A549 (cell line): Measurements from ENCODE around the gene PTH2R. TPM values are rescaled to one million over a fixed set of nuclear protein-coding genes. Genes with fewer than 3 reads are reported as not detected.
"Not testable (repeated sequence)": the region's sequence is repeated elsewhere in the genome, so short reads cannot be mapped to it uniquely, and the experiment has no call there.

Experiments
- ATAC-seq, 2 experiments: fragments of 200-7000 bp in 1 of 2; fragments of >200 bp in 1 of 2; cut with Nextera tagmentation in 1 of 2; cut with Tn5 transposase in 1 of 2; 3 replicates each; pipeline versions ENCODE4 v1.8.0 to v1.9.1; 2018 to 2020; ENCODE audit warnings: mild to moderate bottlenecking in 1 of 2, moderate library complexity in 1 of 2
- CTCF ChIA-PET: fragments of 300-600 bp; sonication (Branson Sonifier 250); formaldehyde crosslinking; extraction: SDS; loops from one replicate; lab custom pipeline; 2021; ENCODE audit warnings: antibody characterized with exemption, inconsistent platforms; lab: Yijun Ruan, JAX
- POLR2A ChIA-PET: fragments of 350-600 bp; formaldehyde crosslinking; extraction: SDS; loops from one replicate; lab custom pipeline; 2021; ENCODE audit warnings: antibody characterized with exemption, inconsistent platforms; lab: Yijun Ruan, JAX
- DNase-seq, 2 experiments: peaks; one replicate each; pipeline versions ENCODE4 v3.0.0 to v3.0.0-alpha.2; 2011 to 2016; ENCODE audit warnings: low read depth in 1 of 2, low spot score in 1 of 2
- FAIRE-seq: peaks from 2 replicates; lab custom pipeline; 2011; peaks lifted over from hg19 to GRCh38; lab: Jason Lieb, UNC
- H3K27ac ChIP-seq, 2 experiments: fragments of >200 bp; sonication (Bioruptor Twin); formaldehyde crosslinking; 3 replicates each; pipeline ENCODE4 v1.5.1; 2016 to 2017
- H3K4me1 ChIP-seq: fragments of >200 bp; sonication (Bioruptor Twin); formaldehyde crosslinking; 3 replicates; pipeline ENCODE4 v1.6.1; 2016
- H3K4me2 ChIP-seq: fragments of >200 bp; sonication (Bioruptor Twin); formaldehyde crosslinking; 3 replicates; pipeline ENCODE4 v1.6.1; 2016
- H3K4me3 ChIP-seq: fragments of >200 bp; sonication (Bioruptor Twin); formaldehyde crosslinking; 3 replicates; pipeline ENCODE4 v1.5.1; 2016
- H3K9me3 ChIP-seq: fragments of >200 bp; sonication (Bioruptor Twin); formaldehyde crosslinking; 3 replicates; pipeline ENCODE4 v1.6.1; 2016
- BHLHE40 ChIP-seq: IDR thresholded peaks from 2 replicates; pipeline ENCODE4 v1.6.1; 2012; ENCODE audit warnings: low read depth, low read length, inconsistent platforms
- CBX2 ChIP-seq: fragments of 200-600 bp; sonication (generic); IDR thresholded peaks from 2 replicates; pipeline ENCODE4 v1.6.1; 2016; ENCODE audit warnings: low read depth, mild to moderate bottlenecking, borderline replicate concordance
- CHD4 ChIP-seq: fragments of 200-600 bp; sonication (generic); IDR thresholded peaks from 2 replicates; pipeline ENCODE4 v1.6.1; 2016; ENCODE audit warnings: antibody characterized with exemption, mild to moderate bottlenecking, borderline replicate concordance
- E2F6 ChIP-seq: IDR thresholded peaks from 2 replicates; pipeline ENCODE4 v1.6.1; 2012; ENCODE audit warnings: low read depth, borderline replicate concordance
- EHMT2 ChIP-seq: fragments of 200-600 bp; sonication (generic); IDR thresholded peaks from 2 replicates; pipeline ENCODE4 v1.6.1; 2016; ENCODE audit warnings: antibody characterized with exemption, low read depth, mild to moderate bottlenecking, moderate library complexity
- GATA3 ChIP-seq: IDR thresholded peaks from 2 replicates; pipeline ENCODE4 v1.6.1; 2012; ENCODE audit warnings: borderline replicate concordance
- HOXB13 ChIP-seq: fragments of 250-450 bp; sonication (Bioruptor Pico); IDR thresholded peaks from 2 replicates; pipeline ENCODE4 v1.5.0; 2020; ENCODE audit warnings: low read depth, mild to moderate bottlenecking, moderate library complexity
- JUNB ChIP-seq: fragments of >200 bp; sonication (Bioruptor Twin); formaldehyde crosslinking; IDR thresholded peaks from 2 replicates; pipeline ENCODE4 v1.6.1; 2016
- KDM1A ChIP-seq: fragments of 200-600 bp; sonication (generic); IDR thresholded peaks from 2 replicates; pipeline ENCODE4 v1.6.1; 2016; ENCODE audit warnings: low read depth, mild to moderate bottlenecking
- MAFK ChIP-seq: fragments of 450-650 bp; IDR thresholded peaks from 2 replicates; pipeline ENCODE4 v1.6.1; 2014; ENCODE audit not compliant: partially characterized antibody
- MAZ ChIP-seq: fragments of 150-350 bp; IDR thresholded peaks from 2 replicates; pipeline ENCODE4 v1.6.1; 2014; ENCODE audit warnings: antibody characterized with exemption, low read depth, low read length, borderline replicate concordance
- MYC ChIP-seq: IDR thresholded peaks from 2 replicates; pipeline ENCODE4 v1.6.1; 2012; ENCODE audit warnings: mild to moderate bottlenecking, inconsistent platforms, low read length, improper control_type of control experiment, borderline replicate concordance
- PHF8 ChIP-seq: fragments of 200-600 bp; sonication (generic); IDR thresholded peaks from 2 replicates; pipeline ENCODE4 v1.6.1; 2016; ENCODE audit warnings: low read depth, mild to moderate bottlenecking, antibody characterized with exemption, moderate library complexity, borderline replicate concordance
- POLR2A ChIP-seq: IDR thresholded peaks from 2 replicates; pipeline ENCODE4 v1.6.1; 2012; ENCODE audit warnings: mild to moderate bottlenecking, low read length
- RAD21 ChIP-seq, 2 experiments: fragments of >200 bp in 1 of 2; sonication (Bioruptor Twin) in 1 of 2; formaldehyde crosslinking in 1 of 2; IDR thresholded peaks in 1 of 2; conservative IDR thresholded peaks in 1 of 2; 2 replicates in 1 of 2; 3 replicates in 1 of 2; pipeline ENCODE4 v1.6.1; 2012 to 2018; ENCODE audit warnings: inconsistent platforms in 1 of 2
- SMC3 ChIP-seq: fragments of >200 bp; sonication (Bioruptor Twin); formaldehyde crosslinking; IDR thresholded peaks from 3 replicates; pipeline ENCODE4 v1.6.1; 2018; ENCODE audit warnings: inconsistent platforms
- SREBF2 ChIP-seq: fragments of 450-650 bp; IDR thresholded peaks from 2 replicates; pipeline ENCODE4 v1.6.1; 2014; ENCODE audit warnings: mild to moderate bottlenecking, moderate library complexity
- TFCP2L1 ChIP-seq: fragments of 250-450 bp; sonication (Bioruptor Pico); IDR thresholded peaks from 2 replicates; pipeline ENCODE4 v1.5.0; 2021; ENCODE audit warnings: mild to moderate bottlenecking
- ZFP36 ChIP-seq: fragments of 450-650 bp; IDR thresholded peaks from 2 replicates; pipeline ENCODE4 v1.6.1; 2014; ENCODE audit warnings: borderline replicate concordance; ENCODE audit not compliant: partially characterized antibody
- ZNF302 ChIP-seq: fragments of 250-450 bp; sonication (Bioruptor Pico); IDR thresholded peaks from 2 replicates; pipeline ENCODE4 v1.9.0; 2021; ENCODE audit warnings: inconsistent platforms, mild to moderate bottlenecking, moderate library complexity
- WGBS: methylation state at CpG from one replicate; pipeline ENCODE4 v1.1.6; 2017; ENCODE audit errors: missing lambda C conversion rate; 5-methylcytosine and 5-hydroxymethylcytosine counted together
- polyA plus RNA-seq, 4 experiments: library from polyadenylated mRNA; depleted of rRNA in 3 of 4; stranded (reverse); fragments of >200 nt; fragmentation: RNase III in 1 of 4; extraction: RNeasy Plus Mini Kit Qiagen cat#74134 plus additional on column Dnase treatment in 1 of 4; gene quantifications; 2 replicates in 3 of 4; 3 replicates in 1 of 4; pipeline ENCODE4 v1.2.3, GENCODE V29; 2011 to 2017
- TF ChIP-seq, protein P1 (sequence below): fragments of 250-450 bp; sonication (Bioruptor Pico); IDR thresholded peaks from 2 replicates; pipeline ENCODE4 v1.5.0; 2021; ENCODE audit warnings: mild to moderate bottlenecking, moderate library complexity, borderline replicate concordance
- TF ChIP-seq, protein P2 (sequence below): fragments of >200 bp; sonication (Bioruptor Twin); formaldehyde crosslinking; IDR thresholded peaks from 3 replicates; pipeline ENCODE4 v1.6.1; 2016

The PTH2R gene
- polyA plus RNA-seq, 2 of the 4 experiments (the other 2 are of a cell fraction) = not detected

GRCh38 chr2:208529796-208530195 is 123.2 kb downstream of the PTH2R start:
- CTCF ChIA-PET = no interaction called here
- ATAC-seq = peak; percentile 30 to 36; a peak in 3 of 6 replicates
- WGBS = 43% methylated on average over 1 of the region's 5 CpGs

DNA sequence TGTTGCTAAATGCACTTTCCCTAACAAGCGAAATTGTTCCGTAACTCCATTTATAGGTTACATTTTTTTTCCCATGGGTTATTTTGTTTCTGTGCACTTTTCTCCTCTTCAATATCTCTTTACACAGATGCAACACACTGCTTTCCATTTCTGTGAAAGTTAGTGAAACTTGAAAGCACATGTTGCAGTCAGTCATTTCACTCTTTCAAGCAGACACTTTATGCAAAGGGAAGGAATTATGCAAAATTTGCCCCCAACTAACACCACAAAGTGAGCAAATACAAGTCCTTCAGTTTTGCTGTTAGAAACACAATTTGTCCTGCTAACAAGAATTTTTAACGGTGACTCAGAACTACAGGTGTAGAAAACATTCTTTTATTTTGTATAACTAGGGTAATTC is 124.8 kb downstream of the PTH2R start:
- H3K27ac ChIP-seq = no peak overlapping the region
- FAIRE-seq (no peak), ATAC-seq (no peak), DNase-seq (no peak)
- no peaks in the 10 kb centered on the region for H3K9me3 ChIP-seq
- 60% methylated on average over 3 of the region's 3 CpGs for WGBS
- ChIA-PET POLR2A (no interaction called here), CTCF (no interaction called here)
- no peaks in the 10 kb centered on the region for H3K4me1 ChIP-seq
- no peak overlapping the region for H3K4me3 ChIP-seq
- H3K4me2 ChIP-seq = no peak overlapping the region
- TF ChIP-seq SMC3 (no peak), RAD21 (conservative IDR thresholded peaks at IDR 0.05 in 1 of 2, IDR thresholded peaks at IDR 0.05 in 1 of 2) (no peak)

More at GRCh38 chr2:208529796-208530195, 123.2 kb downstream of the PTH2R start:
- no peaks in the 10 kb centered on the region for H3K9me3 ChIP-seq
- no peak overlapping the region for H3K27ac ChIP-seq
- POLR2A ChIA-PET = no interaction called here
- H3K4me2 ChIP-seq = no peak overlapping the region
- no peak for TF ChIP-seq TFCP2L1 (CRISPR knock-in tag)
- TF ChIP-seq, protein P1, sequence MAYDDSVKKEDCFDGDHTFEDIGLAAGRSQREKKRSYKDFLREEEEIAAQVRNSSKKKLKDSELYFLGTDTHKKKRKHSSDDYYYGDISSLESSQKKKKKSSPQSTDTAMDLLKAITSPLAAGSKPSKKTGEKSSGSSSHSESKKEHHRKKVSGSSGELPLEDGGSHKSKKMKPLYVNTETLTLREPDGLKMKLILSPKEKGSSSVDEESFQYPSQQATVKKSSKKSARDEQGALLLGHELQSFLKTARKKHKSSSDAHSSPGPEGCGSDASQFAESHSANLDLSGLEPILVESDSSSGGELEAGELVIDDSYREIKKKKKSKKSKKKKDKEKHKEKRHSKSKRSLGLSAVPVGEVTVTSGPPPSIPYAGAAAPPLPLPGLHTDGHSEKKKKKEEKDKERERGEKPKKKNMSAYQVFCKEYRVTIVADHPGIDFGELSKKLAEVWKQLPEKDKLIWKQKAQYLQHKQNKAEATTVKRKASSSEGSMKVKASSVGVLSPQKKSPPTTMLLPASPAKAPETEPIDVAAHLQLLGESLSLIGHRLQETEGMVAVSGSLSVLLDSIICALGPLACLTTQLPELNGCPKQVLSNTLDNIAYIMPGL (CRISPR knock-in tag) = no peak
- no peak for TF ChIP-seq ZNF302 (CRISPR knock-in tag)
- TF ChIP-seq CBX2 = no peak
- no peak for TF ChIP-seq PHF8
- TF ChIP-seq POLR2A = no peak
- TF ChIP-seq BHLHE40 = no peak
- no peak for TF ChIP-seq HOXB13
- no peak for TF ChIP-seq EHMT2
- TF ChIP-seq CHD4 = no peak
- no peak for TF ChIP-seq E2F6
- no peak for TF ChIP-seq SREBF2
- no peak for TF ChIP-seq MAFK
- no peak for TF ChIP-seq GATA3
- no peak for TF ChIP-seq JUNB
- TF ChIP-seq ZFP36 = no peak
- TF ChIP-seq KDM1A = no peak
- TF ChIP-seq, protein P2, sequence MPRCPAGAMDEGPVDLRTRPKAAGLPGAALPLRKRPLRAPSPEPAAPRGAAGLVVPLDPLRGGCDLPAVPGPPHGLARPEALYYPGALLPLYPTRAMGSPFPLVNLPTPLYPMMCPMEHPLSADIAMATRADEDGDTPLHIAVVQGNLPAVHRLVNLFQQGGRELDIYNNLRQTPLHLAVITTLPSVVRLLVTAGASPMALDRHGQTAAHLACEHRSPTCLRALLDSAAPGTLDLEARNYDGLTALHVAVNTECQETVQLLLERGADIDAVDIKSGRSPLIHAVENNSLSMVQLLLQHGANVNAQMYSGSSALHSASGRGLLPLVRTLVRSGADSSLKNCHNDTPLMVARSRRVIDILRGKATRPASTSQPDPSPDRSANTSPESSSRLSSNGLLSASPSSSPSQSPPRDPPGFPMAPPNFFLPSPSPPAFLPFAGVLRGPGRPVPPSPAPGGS = no peak
- TF ChIP-seq MYC = no peak
- no peak for TF ChIP-seq MAZ
- DNase-seq (no peak), FAIRE-seq (no peak)
- no peak overlapping the region for H3K4me3 ChIP-seq
- H3K4me1 ChIP-seq = no peaks in the 10 kb centered on the region

DNA sequence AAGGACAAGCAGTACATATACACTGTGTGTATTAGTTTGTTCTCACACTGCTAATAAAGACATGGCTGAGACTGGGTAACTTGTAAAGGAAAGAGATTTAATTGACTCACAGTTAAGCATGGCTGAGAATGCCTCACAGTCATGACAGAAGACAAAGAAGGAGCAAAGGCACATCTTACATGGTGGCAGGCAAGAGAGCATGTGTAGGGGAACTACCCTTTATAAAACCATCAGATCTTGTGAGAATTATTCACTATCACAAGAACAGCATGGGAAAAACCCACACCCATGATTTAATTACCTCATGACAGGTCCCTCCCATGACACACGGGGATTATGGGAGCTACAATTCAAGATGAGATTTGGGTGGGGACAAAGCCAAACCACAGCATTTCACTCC is 129.0 kb downstream of the PTH2R start:
- H3K4me2 ChIP-seq, H3K4me1 ChIP-seq, CTCF ChIA-PET, FAIRE-seq, POLR2A ChIA-PET, H3K9me3 ChIP-seq, H3K27ac ChIP-seq, DNase-seq, H3K4me3 ChIP-seq, ATAC-seq: not testable (repeated sequence)
- 0% methylated on average over 1 of the region's 1 CpG for WGBS
